ENCODE measurements around the gene POP5. TPM values are rescaled to one million over a fixed set of nuclear protein-coding genes. Genes with fewer than 3 reads are reported as not detected.

Gene POP5
- polyA plus RNA-seq, 1 donor = 22.7 TPM

- DNase-seq = no peak
Observed at GRCh38 chr12:120588948-120589930, 8.0 kb upstream of the POP5 start.

- no peak for DNase-seq
Observed at GRCh38 chr12:120588371-120588770, 7.2 kb upstream of the POP5 start.

- no peak for DNase-seq
Observed at GRCh38 chr12:120586860-120587259, 5.7 kb upstream of the POP5 start.

GRCh38 chr12:120586206-120586605 lies 5.0 kb upstream of the POP5 start:
- no peak for DNase-seq

DNA sequence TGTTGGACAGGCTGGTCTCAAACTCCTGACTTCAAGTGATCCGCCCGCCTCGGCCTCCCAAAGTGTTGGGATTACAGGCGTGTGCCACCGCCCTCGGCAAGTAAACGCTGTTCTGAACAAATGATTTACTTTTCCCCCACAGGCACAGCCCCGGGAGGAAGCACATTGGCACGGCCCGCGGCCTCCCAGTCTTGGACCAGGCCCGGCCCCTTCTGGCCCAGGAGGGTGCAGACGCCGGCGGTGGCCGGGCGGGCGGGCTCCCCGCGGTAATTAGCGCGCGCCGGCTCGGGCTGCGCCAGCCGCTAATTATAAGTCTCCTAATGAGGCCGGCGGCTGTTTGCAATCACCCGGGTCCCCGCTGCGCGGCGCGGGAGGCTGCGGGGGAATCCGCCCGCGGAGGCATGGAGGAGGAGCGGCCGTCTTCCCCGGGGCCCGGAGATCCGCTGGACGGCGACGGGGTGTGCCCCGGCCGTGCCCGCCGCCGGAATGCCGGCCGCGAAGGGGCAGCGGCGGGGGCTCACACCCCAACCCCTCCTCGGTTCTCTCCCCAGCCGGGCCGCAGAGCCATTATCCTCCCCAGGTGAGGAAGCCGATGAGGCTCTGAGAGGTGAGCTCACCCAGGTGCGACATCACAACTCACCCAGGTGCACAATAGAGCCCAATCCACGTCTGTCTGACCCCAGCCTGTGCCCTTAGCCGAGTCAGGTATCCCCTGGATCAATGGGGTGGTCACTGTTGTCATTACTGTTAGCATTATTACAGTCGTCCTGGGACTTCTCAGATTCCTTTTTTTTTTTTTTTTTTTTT lies 3.3 kb upstream of the POP5 start:
- no peak for DNase-seq

- DNase-seq = peak; percentile 54
Observed at GRCh38 chr12:120583478-120584030, 2.4 kb upstream of the POP5 start.

GRCh38 chr12:120581998-120582397 lies 796 bp upstream of the POP5 start:
- DNase-seq = no peak

GRCh38 chr12:120579179-120579578 lies 2.0 kb downstream of the POP5 start:
- no peak for DNase-seq

GRCh38 chr12:120574106-120574505 lies 7.1 kb downstream of the POP5 start:
- DNase-seq = no peak

- no peak for DNase-seq
Observed at GRCh38 chr12:120573560-120573959, 7.6 kb downstream of the POP5 start.

DNA sequence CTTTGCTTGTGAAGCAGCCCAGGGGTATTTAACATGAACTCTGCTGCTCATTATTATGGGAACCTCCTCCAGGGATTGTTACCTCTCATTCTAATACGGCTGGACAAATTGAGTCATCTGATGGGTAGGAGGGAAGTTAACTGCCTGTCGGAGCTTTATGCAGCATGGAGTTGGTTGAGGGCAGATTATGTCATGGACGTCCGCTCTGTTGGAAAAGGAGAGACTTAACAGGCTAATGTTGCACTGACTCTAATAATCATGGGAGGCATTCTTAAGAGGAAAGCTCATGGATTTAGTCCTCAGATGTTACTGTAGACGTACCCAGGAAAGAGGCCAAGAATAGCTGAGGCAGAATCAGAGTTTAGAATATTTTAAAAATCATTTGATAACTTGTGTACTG lies 9.9 kb downstream of the POP5 start:
- no peak for DNase-seq

GRCh38 chr12:120563495-120563894 lies 17.7 kb downstream of the POP5 start:
- no peak for DNase-seq

DNA sequence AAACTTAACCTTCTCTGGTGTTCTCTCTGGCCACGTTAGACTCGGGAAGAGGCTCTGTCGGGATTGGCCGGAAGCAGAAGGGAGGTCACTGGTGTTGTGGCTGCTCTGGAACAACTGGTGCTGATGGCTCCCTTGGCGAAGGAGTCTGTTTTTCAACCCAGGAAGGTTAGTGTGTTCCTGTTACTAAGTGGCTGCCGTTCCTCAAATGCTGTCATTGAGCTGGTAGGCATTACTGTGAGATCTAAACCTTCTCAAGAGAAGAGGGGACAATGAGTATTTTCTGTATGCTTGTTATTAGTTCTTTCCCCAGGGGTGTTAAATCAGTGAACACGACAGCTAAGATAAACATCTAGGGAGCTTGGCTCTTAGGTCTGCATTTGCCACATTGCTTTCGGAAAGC lies 18.3 kb downstream of the POP5 start:
- no peak for DNase-seq

DNA sequence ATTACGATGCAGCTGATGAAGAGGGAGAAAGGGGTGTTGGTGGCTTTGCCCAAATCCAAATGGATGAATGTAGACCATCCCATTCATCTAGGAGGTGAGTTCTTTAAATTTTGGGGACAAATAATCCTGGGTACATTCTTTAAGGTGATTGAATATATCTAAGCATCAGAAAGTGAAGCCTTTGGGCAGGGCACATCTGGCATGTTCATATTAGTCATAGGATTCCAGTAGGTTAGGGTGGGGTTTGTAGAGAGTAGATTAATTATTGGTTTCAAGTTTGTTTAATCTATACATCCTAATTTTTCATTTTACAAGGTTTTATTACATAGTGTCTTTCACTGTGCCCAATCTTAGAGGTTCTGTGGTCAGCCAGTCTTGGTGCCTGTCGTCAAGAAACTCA lies 23.6 kb downstream of the POP5 start:
- no peak for DNase-seq

DNA sequence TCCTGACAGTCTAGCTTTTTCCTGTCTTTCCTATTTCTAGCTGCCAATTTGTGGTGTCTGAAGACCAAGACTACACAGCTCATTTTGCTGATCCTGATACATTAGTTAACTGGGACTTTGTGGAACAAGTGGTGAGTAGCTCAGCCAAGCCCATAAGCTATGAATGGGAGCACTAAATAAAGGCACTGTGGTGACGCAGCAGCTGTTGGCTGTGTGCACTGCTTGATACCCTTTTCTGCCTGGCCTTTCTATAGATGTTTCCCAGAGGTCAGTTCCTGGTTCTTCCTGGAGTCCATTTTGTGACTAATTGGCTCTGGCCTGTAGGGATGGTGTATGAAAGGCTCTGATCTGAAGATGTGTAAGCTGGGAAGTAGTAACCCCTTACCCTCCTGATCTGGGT lies 26.5 kb downstream of the POP5 start:
- DNase-seq = no peak

- no peak for DNase-seq
Observed at GRCh38 chr12:120546050-120546386, 35.2 kb downstream of the POP5 start.

DNA sequence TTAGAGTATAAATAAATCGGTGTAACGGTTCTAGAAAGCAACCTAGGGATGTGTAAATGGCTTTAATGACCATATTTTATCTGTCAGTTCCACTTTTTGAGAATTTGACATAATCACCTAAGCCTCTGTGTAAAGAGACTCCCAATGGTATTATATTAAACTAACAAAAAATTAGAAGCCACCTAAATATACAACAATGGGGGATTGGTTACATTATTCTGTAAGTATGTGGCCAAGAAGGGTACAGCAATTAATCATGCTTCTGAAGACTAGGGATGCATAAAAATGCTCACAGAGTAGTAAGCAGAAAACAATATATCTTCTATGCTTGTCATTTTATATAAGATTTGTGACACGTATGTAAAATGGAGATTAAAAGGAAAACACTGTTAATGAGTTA lies 36.5 kb downstream of the POP5 start:
- DNase-seq = no peak

GRCh38 chr12:120542166-120542565 lies 39.0 kb downstream of the POP5 start:
- no peak for DNase-seq

- DNase-seq = no peak
Observed at GRCh38 chr12:120540445-120540844, 40.8 kb downstream of the POP5 start.

DNA sequence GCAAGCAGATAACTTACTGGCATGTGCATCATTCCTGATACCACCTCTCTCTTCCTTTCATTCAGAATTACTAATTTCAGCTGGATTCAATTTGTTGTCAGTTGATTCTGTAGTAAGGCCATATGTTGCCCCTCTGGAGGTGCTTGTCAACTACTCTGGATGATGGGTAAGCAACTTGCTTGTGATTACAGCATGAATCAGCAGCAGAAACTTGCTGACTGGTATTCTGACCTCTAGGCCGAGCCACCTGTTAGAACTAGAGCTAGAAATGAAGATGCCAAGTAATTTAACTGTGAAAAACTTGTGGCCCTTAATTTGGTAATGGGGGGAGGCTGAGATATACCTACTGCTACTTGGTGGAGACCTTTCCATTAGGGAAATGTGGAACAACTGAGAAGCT lies 41.9 kb downstream of the POP5 start:
- DNase-seq = no peak

DNA sequence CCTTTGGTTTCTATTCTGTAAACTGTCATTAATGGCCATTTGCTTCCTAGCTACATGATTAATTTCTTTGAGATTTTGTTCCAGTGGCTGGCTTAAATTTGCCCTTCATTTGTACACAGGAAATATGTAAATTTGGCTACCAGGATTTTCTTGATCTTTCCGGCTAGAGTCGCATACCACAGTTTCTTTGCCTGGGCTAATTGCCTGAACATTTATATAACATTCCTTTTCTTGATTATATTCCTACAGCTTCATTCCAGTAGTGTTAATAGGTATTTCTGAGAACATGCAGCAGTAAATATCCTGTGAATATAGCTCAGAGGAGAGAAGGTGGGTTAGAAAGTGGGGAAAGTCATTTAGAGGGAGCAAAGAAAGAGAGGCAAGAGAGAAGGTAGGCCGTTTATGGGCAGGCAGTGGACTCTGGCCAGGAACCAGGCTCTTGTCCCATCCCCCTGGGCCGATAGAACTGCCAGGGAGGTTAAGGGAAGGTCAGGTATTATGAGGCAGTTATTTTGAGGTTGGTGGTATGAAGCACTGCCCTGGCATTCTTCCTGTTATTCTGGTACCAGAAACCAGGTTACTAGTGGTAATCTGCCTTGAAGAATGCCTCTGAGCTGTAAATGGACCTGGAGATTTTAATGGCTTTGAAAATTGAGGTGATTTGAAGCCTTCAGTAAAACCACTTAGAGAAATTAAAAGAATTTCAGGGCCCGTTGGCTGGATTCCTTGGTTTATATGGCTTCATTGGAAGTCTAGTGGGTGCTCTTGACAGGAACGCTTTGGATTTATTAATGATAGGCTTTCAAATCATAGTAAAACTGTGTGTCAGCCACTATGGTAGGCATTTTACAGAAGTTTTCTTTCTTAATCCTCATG lies 42.7 kb downstream of the POP5 start:
- DNase-seq = no peak

DNA sequence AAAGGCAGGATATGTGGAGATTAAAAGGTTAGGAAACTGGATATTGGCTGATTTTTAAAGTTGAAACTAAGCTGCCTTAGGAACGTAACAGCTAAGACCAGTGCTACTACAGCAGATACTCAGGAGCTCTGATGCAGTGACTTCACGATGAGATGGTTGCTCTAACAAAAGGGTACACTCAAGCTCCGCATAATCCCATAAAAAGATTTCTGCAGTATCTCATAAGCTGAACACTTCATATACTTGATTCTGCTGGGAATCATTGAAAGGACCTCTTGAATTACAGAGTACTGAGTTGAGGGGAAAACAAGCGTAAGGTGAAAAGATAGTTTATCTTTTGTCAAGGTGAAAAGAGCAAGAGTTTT lies 43.4 kb downstream of the POP5 start:
- DNase-seq = no peak
